Tibial nerve (tissue), 4 donors: ENCODE measurements around the gene GCNT4.

ENCODE experiments used
- EP300 ChIP-seq, 2 donors: sonication (generic); formaldehyde crosslinking; IDR thresholded peaks; one replicate each; pipeline ENCODE4 v1.6.1; 2017; ENCODE audit warnings: antibody characterized with exemption in 2 of 2, mild to moderate bottlenecking in 1 of 2
- POLR2A ChIP-seq, 2 donors: fragments of 450-650 bp; IDR thresholded peaks; one replicate each; pipeline ENCODE4 v1.6.1; 2017; ENCODE audit warnings: antibody characterized with exemption in 2 of 2, mild to moderate bottlenecking in 2 of 2, moderate library complexity in 2 of 2
- TF ChIP-seq, protein P1 (sequence below), 5 experiments: fragments of 200-600 bp in 3 of 5; fragments of 450-650 bp in 2 of 5; sonication (generic) in 3 of 5; IDR thresholded peaks; one replicate each; pipeline ENCODE4 v1.5.1; 2016 to 2019; ENCODE audit warnings: antibody characterized with exemption in 5 of 5, mild to moderate bottlenecking in 3 of 5, moderate library complexity in 2 of 5

DNA sequence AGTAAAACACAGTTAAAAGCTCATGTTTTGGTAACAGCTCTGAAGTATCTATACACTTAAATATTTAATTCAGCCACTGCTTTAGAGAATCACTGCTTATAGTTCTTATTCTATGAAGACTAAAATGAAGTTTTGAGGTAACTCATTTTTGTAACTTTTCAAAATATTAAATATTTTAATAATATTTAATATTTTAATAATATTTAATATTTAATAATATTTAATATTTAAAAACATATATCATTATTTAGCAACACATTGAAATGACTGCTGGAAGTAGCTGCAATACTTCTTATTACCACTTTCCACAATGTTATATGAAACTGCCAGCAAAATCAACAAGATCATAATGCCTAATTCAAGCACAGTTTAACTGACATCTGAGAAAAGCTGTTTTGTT is 18.7 kb upstream of the GCNT4 start:
- TF ChIP-seq, protein P1, sequence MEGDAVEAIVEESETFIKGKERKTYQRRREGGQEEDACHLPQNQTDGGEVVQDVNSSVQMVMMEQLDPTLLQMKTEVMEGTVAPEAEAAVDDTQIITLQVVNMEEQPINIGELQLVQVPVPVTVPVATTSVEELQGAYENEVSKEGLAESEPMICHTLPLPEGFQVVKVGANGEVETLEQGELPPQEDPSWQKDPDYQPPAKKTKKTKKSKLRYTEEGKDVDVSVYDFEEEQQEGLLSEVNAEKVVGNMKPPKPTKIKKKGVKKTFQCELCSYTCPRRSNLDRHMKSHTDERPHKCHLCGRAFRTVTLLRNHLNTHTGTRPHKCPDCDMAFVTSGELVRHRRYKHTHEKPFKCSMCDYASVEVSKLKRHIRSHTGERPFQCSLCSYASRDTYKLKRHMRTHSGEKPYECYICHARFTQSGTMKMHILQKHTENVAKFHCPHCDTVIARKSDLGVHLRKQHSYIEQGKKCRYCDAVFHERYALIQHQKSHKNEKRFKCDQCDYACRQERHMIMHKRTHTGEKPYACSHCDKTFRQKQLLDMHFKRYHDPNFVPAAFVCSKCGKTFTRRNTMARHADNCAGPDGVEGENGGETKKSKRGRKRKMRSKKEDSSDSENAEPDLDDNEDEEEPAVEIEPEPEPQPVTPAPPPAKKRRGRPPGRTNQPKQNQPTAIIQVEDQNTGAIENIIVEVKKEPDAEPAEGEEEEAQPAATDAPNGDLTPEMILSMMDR (IDR thresholded peaks at IDR 0.05): no peak
- TF ChIP-seq EP300 (IDR thresholded peaks at IDR 0.05): no peak
- no peak for TF ChIP-seq POLR2A (IDR thresholded peaks at IDR 0.05)
